Ishikawa (cell line): Measurements from ENCODE around the gene SIX4.

Source experiments
- CEBPB ChIP-seq: IDR thresholded peaks from 2 replicates; pipeline ENCODE4 v1.6.1; 2012
- CREB1 ChIP-seq: IDR thresholded peaks from 2 replicates; pipeline ENCODE4 v1.6.1; 2012; ENCODE audit warnings: low read depth
- EGR1 ChIP-seq: IDR thresholded peaks from 2 replicates; pipeline ENCODE4 v1.6.1; 2012
- EP300 ChIP-seq: IDR thresholded peaks from 2 replicates; pipeline ENCODE4 v1.6.1; 2012; ENCODE audit warnings: borderline replicate concordance
- NFIC ChIP-seq: IDR thresholded peaks from 2 replicates; pipeline ENCODE4 v1.6.1; 2012
- RAD21 ChIP-seq: IDR thresholded peaks from 2 replicates; pipeline ENCODE4 v1.6.1; 2012; ENCODE audit warnings: low read depth
- TAF1 ChIP-seq: IDR thresholded peaks from 2 replicates; pipeline ENCODE4 v1.6.1; 2012; ENCODE audit warnings: low read depth, mild to moderate bottlenecking
- USF1 ChIP-seq: IDR thresholded peaks from 2 replicates; pipeline ENCODE4 v1.6.1; 2012
- YY1 ChIP-seq: IDR thresholded peaks from 2 replicates; pipeline ENCODE4 v1.6.1; 2012; ENCODE audit warnings: low read depth
- ZBTB7A ChIP-seq: IDR thresholded peaks from 2 replicates; pipeline ENCODE4 v1.6.1; 2012; ENCODE audit warnings: low read depth
- TF ChIP-seq, protein P1 (sequence below): IDR thresholded peaks from 2 replicates; pipeline ENCODE4 v1.6.1; 2012

DNA sequence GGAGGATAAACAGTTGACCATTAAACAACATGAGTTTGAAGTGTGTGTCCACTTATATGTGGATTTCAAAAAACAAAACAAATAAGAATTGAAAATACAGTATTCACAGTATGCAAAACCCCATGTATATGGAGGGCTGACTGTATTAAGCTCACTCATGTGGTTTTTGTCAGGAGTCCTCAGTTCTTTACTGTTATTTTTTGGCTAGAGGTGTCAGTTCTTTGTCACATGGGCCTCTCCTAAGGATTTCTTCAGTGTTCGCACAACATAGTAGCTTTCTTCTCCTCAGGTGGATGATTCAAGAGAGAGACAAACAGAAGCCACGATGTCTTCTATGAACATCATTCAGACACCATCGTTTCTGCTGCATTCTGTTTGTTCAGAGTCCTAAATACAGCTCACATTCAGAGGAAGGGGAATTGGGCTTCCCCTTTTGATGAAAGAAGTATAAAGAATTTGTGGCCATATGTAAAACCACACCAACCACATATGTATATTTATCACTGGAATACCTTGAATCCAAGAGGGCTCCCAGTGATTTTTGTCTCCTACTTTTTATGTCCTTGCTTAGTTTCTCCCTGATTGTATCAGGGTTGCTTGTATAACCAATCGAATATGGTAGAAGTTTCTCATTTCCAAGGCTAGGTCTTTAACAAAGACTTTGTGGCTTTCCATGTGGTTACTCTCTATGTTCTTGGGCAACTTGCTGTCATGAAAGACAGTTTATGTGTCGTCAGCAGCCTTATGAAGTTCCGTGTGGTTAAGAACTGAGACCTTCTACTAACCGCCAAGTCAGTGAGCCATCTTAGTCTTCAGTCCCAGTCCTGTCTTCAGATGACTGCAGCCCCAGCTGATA lies 29.3 kb upstream of the SIX4 start:
- no peak for TF ChIP-seq EP300
- TF ChIP-seq, protein P1, sequence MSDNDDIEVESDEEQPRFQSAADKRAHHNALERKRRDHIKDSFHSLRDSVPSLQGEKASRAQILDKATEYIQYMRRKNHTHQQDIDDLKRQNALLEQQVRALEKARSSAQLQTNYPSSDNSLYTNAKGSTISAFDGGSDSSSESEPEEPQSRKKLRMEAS, result no peak
- no peak for TF ChIP-seq CREB1
- TF ChIP-seq TAF1, result no peak
- TF ChIP-seq YY1, result no peak
- no peak for TF ChIP-seq CEBPB
- no peak for TF ChIP-seq ZBTB7A
- TF ChIP-seq EGR1, result no peak
- TF ChIP-seq RAD21, result no peak
- TF ChIP-seq USF1, result no peak
- TF ChIP-seq NFIC, result no peak
